Activated CD8-positive, alpha-beta memory T cell treated with anti-CD3 and anti-CD28 coated beads, Interleukin-2, amount 50 U/mL, for 24 hours (primary cell): ENCODE measurements around the gene MSI2.

Experiments used
- DNase-seq: peaks from one replicate; pipeline ENCODE4 v3.0.0-alpha.2; 2020; ENCODE audit errors: extremely low read depth

The MSI2 gene

DNA sequence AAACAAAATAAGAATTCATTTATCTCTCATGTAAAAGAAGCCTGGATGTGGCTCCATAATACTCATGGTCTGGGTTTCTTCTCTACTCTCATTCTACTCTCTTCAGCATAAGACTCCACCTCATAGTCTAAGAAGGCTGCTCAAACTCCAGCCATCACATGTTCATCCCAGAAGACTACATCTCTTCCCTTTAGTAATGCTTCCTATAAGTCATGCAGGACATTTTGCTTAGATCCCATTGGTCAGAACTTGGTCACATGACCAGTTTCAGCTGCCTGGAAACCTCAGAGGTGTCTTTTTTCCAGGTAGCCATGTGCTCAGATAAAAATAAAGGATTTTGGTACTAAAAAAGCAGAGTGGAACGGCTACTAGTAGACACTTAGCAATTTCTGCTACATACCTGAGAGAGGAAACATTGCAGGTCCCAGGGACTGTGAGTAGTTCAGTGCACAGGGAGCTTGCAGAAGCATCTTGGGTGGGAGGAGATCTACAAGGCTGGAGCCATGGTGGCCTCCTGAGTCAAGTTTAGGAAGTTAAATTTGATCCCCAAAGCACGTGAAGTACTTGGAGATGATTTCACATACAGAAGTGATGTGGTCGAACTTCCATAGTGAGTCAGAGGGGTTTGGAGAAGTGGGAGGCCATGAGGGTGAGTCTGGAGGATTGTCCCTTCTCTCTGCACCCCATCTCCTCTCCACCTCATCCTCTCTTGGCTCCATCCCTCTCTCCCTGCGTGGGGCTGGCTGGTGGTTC, 378.6 kb downstream of the MSI2 start:
- no peak for DNase-seq

DNA sequence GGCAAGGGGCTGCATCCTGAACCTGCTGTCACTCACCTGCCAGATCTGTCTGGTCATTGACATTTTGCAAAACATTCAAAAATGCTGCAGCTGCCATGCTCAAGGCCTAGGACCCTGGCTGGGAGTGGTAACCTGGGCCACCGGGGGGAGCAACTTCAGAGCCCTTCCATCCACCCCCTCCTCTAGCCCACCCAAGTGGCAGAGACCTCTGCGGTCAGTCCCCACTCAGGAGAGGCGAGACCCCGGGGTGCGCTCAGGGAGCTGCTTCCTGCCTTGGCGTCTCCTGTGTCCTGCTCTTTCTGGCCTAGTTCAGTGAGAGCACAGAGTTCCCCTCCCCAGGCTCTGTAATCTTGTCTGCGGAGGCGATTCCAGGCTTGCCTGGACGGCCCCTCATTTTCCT, 380.0 kb downstream of the MSI2 start:
- DNase-seq: no peak

GRCh38 chr17:57636985-57637665, 380.8 kb downstream of the MSI2 start:
- DNase-seq: no peak

- no peak for DNase-seq
Observed at GRCh38 chr17:57637666-57638010, 381.3 kb downstream of the MSI2 start.

DNA sequence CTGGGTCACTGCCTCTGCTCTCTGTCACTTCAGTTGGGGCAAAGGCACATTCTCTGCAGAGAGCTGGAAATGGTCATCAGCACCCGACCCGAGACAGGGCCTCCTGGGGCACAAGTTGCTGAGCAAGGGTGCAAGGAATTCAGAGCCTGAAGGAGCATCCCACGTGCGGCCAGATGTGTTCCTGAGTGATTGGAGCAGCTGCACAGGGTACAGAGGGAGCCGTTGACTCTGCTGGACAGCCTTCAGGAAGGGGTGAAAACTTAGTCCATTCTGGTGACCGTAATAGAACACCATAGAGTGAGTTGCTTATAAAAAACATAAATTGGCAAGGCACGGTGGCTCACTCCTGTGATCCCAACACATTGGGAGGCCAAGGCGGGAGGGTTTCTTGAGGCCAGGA, 382.0 kb downstream of the MSI2 start:
- no peak for DNase-seq

GRCh38 chr17:57639381-57639780, 383.1 kb downstream of the MSI2 start:
- no peak for DNase-seq

GRCh38 chr17:57640079-57640478, 383.8 kb downstream of the MSI2 start:
- DNase-seq: no peak

- no peak for DNase-seq
Observed at GRCh38 chr17:57641761-57642160, 385.4 kb downstream of the MSI2 start.

DNA sequence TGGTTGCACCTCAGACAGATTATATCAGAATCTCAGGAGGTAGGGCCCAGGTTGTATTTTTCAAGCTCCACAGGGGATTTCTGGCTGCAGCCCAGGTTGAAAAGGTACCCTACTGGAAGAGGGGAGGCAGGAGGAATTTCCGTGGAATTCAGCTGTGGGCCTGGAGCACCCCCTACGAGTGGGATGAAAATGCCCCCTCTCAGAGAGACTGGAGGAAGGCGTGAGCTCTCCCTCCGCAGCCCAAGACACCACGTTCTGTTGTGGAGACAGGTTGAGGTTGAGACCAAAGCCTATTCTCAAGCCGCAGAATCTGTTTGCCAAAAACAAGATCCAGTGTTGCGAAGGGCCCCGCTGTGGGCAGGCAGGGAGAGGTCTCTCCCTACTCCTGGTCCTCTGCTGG, 386.7 kb downstream of the MSI2 start:
- DNase-seq: no peak

DNA sequence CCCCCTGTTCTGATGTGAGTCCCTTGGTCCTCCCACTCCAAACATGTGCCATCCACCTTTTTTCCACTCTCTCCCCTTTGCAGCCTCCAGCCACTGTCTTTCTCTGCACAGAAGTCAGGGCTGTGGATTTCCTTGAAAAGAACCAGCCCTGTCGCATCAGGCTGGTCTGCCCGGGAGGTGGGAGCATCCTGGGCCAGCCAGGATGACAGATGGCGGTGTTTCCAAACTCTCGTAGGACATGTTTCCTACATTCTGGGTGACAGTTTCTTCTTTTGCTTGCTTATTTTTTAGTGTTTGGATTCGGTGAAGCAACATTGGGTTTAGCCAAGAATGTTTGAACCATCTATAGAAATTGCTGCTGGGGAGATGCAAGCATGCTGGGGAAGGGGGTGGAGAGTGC, 388.0 kb downstream of the MSI2 start:
- DNase-seq: no peak

- no peak for DNase-seq
Observed at GRCh38 chr17:57645950-57646665, 389.8 kb downstream of the MSI2 start.

- no peak for DNase-seq
Observed at GRCh38 chr17:57648720-57649119, 392.4 kb downstream of the MSI2 start.

- no peak for DNase-seq
Observed at GRCh38 chr17:57649191-57649590, 392.9 kb downstream of the MSI2 start.

DNA sequence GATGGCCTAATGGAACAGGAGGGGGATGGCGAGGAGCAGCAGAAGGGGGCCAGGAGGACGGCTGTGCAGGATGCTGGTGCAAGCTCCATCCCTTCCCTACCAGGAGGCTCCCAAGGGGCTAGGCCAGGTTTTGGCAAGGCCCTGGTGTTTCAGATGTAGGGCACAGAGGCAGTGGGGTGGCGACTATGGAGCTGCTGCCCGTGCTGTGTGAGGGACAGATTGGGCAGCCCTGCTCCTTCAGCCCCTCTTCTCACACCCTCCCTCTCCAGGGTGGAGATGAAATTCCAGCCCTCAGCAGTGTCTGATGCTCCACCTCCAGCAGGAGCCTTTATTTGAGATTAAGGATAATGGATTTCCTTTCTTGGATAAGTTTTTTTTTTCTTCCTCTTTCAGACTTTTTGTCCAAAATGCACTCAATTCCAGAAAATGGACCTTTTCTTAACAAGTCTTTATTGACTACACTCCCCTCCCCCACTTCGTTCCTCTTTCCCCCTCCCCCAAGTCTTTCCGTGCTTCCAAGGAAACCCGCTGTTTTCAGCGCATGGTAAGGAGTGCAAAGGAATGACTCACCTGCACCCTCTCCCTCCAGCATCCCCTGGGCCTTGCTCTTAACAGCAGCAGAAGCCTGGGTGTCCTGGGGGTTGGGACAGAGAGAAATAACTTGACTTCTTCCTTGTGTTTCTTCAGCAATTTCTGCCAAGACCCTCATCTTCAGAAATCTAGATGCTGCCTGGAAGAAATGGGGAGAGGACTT, 393.6 kb downstream of the MSI2 start:
- DNase-seq: no peak

- DNase-seq: no peak
Observed at GRCh38 chr17:57650548-57650947, 394.2 kb downstream of the MSI2 start.

GRCh38 chr17:57651451-57651850, 395.1 kb downstream of the MSI2 start:
- no peak for DNase-seq

DNA sequence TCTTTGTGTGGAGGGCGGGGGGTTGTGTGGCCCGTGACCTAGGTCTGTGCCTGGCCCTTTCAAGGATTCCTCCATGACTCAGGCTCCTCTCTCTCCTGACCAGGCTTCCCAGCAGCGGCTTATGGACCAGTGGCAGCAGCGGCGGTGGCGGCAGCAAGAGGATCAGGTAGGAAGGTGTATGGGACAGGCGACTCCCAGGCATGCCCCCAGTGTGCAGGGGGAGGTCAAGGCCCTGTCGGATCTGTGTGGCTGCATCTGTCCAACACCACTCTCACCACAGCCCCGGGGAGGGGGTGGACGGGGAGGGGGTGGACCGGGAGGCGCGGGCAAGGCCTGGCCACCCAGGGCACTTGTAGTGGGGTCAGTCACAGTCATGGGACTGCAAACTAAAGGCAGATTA, 395.7 kb downstream of the MSI2 start:
- DNase-seq: no peak

GRCh38 chr17:57652811-57653210, 396.5 kb downstream of the MSI2 start:
- no peak for DNase-seq

GRCh38 chr17:57653279-57653678, 397.0 kb downstream of the MSI2 start:
- DNase-seq: no peak

DNA sequence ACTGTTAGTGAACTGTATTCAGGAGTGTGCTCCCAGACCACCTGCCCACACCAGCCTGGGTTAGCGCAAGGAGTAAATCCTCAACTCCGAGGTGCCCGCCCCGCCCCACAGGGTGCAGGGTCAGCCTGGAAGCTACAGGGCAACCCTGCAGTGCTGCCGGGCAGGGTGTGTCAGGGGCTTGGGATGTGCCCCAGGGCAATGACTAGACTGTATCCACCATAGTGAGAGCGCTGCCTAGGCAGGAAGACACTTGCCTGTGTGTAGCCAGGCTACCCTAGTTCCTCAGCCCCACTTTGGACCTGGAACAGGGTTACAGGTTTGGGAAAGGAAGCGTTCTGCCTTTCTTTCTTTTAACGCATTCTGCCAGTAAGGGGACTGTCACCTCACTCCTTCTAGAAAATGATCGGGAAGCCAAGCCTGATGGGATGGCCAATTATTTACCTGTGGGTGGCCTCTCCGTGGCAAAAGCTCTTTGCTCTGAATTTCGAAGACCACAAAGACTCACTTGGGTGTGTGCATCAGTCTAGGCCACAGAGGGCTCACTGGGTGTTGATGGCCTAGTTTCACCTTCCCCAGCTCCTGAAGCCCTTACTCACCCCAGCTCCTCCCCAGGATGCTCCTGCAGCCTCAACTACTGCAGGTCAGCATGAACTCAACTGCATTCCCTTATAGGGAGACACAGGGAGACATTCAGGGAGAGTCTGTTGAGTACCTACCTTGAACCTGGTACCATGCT, 397.9 kb downstream of the MSI2 start:
- DNase-seq: no peak

DNA sequence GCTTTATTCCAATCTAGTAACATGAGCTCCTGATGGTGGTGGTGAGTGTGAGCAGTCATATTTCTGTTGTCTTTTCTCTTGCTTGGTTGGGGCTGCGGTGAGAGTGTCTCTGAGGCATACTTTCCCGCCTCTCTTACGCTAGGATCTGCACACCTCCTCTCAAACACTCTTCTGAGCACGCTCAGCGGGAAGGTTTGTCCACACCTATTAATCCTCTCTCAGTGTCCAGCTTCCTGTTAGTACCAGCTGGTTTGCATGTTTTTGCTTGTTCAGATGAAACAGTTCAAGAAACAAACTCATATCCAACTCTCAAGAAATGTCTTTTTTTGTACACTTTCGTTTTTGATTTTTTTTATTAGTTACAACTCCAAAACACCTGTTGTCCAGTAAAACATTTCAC, 399.2 kb downstream of the MSI2 start:
- no peak for DNase-seq

GRCh38 chr17:57657211-57657610, 400.9 kb downstream of the MSI2 start:
- no peak for DNase-seq
